OCI-LY7 (cell line): ENCODE results near the gene KCNIP4.

Experiments
- EZH2phosphoT487 ChIP-seq: fragments of 200-600 bp; sonication (generic); IDR thresholded peaks from 2 replicates; pipeline ENCODE4 v1.6.1; 2018; ENCODE audit warnings: low read depth, borderline replicate concordance, mild to moderate bottlenecking, mixed run types, antibody characterized with exemption, low read length, moderate library complexity, mixed read lengths
- TF ChIP-seq, protein P1 (sequence below): fragments of 200-600 bp; sonication (generic); conservative IDR thresholded peaks from 2 replicates; pipeline ENCODE4 v1.5.1; 2014; ENCODE audit warnings: mild to moderate bottlenecking, antibody characterized with exemption, low read length, moderate library complexity, mixed read lengths

DNA sequence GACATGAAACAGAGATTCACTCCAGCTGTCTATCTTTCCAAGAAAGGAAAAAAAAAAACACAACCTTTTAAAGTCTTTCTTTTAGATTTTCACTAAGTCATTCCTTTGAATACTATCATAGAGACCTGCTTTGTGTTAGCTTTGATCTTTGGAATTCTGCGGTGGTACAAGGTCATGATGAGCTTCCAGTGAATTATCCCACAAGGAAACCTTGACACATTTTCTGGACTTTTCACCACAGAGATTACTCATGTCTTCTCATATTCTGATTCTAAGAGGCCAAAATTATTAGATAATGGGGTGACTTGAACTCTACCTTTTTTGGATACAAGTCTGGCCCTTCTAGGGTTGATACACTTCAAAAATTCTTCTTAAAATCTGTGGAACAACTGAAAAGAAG, 1046.7 kb downstream of the KCNIP4 start:
- TF ChIP-seq, protein P1, sequence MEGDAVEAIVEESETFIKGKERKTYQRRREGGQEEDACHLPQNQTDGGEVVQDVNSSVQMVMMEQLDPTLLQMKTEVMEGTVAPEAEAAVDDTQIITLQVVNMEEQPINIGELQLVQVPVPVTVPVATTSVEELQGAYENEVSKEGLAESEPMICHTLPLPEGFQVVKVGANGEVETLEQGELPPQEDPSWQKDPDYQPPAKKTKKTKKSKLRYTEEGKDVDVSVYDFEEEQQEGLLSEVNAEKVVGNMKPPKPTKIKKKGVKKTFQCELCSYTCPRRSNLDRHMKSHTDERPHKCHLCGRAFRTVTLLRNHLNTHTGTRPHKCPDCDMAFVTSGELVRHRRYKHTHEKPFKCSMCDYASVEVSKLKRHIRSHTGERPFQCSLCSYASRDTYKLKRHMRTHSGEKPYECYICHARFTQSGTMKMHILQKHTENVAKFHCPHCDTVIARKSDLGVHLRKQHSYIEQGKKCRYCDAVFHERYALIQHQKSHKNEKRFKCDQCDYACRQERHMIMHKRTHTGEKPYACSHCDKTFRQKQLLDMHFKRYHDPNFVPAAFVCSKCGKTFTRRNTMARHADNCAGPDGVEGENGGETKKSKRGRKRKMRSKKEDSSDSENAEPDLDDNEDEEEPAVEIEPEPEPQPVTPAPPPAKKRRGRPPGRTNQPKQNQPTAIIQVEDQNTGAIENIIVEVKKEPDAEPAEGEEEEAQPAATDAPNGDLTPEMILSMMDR = no peak
- TF ChIP-seq EZH2phosphoT487 = no peak
